GM08714 (cell line): Measurements from ENCODE around the gene TTC16.

Source experiments
- H3K4me3 ChIP-seq: fragments of 200-500 bp; sonication (Bioruptor generic); 2 replicates; pipeline ENCODE4 v1.5.1; 2014; ENCODE audit warnings: mild to moderate bottlenecking, low read length, inconsistent platforms
- ZNF274 ChIP-seq: IDR thresholded peaks from 2 replicates; pipeline ENCODE4 v1.6.1; 2012; ENCODE audit warnings: mild to moderate bottlenecking, low read depth, low read length

Gene TTC16

DNA sequence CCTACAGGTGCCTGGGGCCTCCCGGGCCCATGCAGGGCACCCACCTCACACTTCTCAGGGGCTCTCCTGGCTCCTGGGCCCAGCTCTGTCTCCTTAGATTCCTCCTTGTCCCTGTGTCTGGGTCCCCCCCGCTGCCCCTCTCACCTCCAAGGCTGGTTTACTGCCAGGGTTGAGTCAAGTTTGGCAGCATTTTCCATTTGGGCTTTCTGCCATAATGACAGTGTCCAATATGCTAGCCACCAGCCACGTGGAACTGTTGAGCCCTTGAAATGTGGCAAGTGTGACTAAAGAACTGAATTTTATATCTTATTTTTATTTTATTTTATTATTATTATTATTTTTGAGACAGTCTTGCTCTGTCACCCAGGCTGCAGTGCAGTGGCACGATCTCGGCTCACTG is 1.9 kb downstream of the TTC16 start:
- no peak for TF ChIP-seq ZNF274
- H3K4me3 ChIP-seq: no peak overlapping the region

DNA sequence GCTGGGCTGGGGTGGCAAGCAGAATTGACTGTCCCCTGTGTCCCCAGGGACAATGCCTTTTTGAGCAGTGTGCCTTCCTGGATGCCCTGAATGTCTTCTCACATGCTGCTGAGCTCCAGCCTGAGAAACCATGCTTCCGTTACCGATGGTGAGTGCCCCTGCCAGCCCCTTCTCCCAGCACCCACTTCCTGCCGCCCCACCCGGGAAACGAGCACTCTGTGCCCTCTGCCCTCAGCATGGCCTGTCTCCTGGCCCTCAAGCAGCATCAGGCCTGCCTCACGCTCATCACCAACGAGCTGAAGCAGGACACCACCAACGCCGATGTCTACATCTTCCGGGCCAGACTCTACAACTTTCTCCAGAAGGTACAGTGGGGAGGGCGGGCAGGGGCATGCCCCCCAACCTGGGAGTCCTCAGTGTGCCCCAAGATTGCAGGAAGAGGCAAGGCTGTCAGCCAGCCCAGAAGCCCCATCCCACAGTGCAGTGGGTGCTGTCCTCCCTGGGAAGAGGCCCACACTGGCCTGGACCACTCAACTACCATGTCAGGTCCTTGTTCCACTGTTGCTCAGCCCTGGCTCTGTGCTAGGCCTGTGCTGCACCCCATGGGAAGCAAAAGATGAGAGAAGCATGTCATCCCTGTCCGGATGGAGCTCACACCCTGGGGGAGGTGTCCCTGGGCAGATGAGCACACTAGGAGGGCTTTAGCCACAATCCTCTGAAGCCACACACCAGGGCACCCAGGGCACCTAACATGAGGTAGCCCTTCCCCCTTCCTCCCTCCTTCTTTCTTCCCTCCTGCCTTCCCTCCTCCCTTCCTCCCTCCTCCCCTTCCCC is 4.4 kb downstream of the TTC16 start:
- H3K4me3 ChIP-seq: no peak overlapping the region
- no peak for TF ChIP-seq ZNF274

DNA sequence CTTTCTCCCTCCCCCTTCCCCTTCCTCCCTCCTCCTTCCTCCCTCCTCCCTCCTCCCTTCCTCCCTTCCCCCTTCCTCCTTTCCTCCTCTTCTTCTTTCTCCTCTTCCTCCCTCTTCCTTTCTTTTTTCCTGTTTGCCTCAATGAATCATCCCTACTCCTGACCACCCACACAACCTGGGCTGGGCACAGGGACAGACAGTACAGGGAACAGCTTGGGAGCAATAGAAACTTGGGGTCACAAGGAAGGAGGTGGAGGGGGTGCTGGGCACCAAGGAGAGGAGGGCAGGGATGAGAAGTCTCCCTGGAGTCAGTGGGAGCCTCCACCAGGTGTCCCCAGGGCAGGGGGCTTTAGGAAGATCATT is 5.0 kb downstream of the TTC16 start:
- no peak for TF ChIP-seq ZNF274
- no peak overlapping the region for H3K4me3 ChIP-seq

DNA sequence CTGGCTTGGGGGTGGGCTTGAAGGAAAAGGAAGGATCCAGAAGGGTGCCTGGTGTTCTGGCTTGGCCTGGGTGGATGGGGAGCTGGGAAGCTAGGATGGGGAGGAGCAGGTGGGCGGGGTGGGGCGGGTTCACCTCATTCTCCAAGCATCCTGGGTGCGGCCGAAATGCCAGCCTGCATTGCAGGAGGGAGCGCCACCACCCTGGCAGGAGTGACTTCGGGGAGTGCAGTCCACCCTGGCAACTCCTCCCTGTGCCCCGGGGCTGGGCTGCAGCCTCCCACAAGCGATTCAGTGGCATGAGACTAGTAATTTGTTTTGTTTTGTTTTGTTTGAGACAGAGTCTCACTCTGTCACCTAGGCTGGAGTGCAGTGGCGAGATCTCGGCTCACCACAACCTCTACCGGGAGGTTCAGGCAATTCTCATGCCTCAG is 5.5 kb downstream of the TTC16 start:
- no peak for TF ChIP-seq ZNF274
- no peak overlapping the region for H3K4me3 ChIP-seq

DNA sequence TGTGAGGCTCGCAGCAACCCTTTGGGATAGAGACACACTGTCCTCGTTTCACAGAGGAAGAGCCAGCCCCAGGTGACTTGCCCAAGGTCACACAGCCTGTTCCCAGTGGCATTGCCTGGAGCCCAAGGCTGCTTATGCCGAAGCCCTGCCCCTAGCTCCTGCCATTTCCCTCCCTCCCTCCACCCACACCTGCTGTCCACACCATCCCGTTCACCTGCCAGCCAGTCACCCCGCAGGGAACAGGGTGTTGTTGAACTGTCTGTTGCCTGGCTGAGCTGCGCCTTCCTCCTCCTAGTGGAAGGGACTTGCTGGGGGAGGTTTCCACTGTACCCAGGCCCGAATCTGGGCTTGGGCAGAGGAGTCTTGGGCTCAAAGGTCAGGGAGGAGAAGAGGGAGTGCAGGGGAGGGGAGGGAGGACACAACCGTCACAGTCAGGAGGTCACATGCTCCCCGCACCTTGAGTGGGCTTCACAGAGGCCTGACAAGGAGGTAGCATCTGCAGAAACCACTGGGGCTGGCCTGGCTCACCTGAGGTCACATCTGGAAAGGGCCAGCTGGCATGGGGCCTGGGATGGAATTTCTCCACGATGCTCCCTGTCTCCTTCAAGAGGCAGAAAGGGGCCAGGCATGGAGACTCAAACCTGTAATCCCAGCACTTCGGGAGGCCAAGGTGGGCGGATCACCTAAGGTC is 6.3 kb downstream of the TTC16 start:
- no peak overlapping the region for H3K4me3 ChIP-seq
- no peak for TF ChIP-seq ZNF274

DNA sequence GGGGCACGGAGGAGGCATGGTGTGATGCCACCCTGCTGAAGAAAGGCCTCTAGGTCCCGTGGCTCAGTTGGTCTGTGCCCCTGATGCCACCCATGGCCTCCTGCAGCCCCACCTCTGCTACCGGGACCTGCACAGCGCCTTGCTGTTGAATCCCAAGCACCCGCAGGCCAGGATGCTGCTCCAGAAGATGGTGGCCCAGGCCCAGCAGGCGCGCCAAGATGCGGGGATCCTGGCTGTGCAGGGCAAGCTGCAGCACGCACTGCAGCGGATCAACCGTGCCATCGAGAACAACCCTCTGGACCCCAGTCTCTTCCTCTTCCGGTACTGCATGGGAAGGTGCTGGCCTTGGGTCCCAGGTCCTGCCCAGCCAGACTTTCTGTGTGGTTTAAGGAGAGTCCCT is 7.1 kb downstream of the TTC16 start:
- H3K4me3 ChIP-seq: no peak overlapping the region
- no peak for TF ChIP-seq ZNF274

DNA sequence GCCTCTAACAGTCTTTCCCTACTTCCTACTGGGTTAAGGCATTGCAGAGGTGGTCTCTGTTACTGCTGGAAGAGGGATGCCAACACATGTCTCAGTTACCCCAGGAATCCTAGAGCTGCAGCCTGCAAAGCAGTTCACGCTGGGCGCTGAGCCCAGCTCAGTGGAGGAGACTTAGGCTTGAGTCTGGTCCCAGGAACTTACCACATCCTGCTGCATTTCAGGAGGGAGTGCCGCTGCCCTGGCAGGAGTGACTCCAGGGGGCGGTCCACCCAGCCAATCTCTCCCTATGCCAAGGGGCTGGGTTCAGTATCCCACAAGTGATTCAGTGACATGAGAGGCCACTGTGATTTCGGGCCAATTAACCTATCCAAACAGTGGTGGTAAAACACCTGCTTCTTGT is 7.6 kb downstream of the TTC16 start:
- TF ChIP-seq ZNF274: no peak
- H3K4me3 ChIP-seq: no peak overlapping the region

DNA sequence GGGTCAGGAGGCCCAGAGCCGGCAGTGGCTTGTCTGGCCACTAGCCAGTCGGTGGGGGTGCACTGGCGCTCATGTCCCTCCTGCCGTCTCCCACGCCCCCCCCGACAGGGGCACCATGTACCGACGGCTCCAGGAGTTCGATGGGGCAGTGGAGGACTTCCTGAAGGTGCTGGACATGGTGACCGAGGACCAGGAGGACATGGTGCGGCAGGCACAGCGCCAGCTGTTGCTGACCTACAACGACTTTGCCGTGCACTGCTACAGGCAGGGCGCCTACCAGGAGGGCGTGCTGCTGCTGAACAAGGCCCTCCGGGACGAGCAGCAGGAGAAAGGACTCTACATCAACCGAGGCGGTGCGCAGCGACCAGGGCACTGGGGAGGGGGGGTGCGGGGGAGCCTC is 8.1 kb downstream of the TTC16 start:
- no peak overlapping the region for H3K4me3 ChIP-seq
- no peak for TF ChIP-seq ZNF274

DNA sequence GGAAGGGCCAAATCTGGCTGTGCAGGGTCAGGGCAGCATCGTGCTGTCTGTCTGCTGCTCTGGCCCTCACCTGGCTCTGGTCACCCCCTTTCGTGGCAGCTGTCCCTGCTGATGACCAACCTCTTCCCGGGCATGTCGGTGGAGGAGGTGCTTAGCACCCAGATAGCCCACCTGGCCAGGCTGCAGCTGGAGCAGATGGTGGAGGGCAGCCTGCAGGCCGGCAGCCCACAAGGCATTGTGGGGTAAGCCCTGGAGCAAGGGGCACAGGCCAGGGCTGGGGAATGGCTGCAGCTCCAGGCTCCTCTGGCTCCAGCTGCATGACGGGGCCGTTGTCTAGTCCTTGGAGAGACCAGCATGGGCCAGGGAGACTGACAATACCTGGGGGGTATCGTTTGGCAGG is 11.0 kb downstream of the TTC16 start:
- H3K4me3 ChIP-seq: no peak overlapping the region
- no peak for TF ChIP-seq ZNF274

DNA sequence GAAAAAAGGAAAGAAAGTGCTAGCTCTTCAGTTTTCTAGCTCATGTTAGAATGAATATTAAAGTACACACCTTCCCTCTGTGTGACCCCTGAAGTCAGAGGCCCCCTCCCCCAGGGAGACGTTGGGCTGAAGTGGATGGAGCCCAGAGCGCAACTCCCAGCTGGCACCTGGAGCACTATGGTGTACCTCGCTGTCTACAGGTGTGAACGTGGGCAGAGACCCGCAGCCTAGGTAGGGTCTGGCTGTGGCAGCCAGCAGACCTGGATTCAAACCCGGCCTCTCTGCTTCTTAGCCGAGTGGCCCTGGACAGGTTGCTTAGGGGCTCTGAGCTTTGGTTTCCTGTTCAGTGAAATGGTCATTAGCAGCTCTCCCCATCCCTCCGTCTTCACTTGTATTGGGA is 12.9 kb downstream of the TTC16 start:
- no peak overlapping the region for H3K4me3 ChIP-seq
- no peak for TF ChIP-seq ZNF274

DNA sequence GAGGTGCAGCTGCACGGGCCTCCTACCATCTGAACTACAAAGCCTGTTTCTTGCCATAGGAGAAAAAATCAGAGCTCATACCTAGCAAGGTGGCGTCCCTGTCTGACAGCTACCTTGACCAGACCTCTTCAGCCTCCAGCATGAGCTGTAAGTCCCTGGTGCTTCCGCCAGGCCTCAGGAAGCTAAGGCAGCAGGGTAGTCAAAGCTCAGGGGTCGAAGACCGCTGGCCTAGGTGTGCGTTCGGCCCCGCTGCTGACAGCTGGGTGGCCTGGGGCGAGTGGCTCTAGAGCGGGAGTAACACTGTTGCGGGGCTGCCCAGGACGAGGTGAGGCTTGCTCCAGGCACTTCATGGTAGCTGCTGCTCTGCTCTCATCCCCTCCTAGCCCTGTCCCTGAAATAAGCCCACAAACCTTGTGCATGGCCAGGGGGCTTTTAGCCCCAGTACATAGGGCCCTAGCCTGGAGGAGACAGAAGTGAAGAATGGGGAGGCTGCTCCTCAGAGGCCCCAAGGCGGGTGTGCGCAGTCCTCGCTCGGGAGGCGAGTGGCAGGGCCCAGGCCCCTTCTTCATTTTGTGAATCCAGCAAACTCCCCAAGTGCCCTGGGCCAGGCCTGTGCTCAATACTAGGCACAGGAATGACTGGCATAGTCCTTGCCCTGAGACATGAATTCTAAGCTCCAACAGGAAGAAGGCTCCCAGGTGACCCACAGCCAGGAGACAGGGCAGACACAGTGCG is 13.8 kb downstream of the TTC16 start:
- no peak for TF ChIP-seq ZNF274
- H3K4me3 ChIP-seq: no peak overlapping the region

DNA sequence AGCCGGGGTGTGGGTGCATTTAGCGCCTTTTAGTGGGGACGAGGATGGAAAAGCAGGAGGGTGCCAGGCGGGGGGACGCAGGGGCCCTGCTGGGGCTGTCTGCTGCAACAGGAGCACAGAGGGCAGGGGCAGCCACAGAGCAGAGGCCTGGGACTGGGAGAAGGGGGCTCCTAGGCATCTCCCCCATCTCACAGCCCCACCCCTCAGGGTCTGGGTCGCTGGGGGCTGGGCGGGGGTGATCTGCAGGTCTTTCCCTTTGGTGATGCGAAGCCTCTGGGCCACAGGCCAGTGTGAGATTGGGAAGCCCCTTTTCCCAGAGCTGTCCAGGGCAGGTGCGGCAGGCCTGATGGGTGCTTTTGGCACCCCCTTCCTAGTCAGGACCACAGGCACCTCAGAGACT is 14.4 kb downstream of the TTC16 start:
- no peak for TF ChIP-seq ZNF274

DNA sequence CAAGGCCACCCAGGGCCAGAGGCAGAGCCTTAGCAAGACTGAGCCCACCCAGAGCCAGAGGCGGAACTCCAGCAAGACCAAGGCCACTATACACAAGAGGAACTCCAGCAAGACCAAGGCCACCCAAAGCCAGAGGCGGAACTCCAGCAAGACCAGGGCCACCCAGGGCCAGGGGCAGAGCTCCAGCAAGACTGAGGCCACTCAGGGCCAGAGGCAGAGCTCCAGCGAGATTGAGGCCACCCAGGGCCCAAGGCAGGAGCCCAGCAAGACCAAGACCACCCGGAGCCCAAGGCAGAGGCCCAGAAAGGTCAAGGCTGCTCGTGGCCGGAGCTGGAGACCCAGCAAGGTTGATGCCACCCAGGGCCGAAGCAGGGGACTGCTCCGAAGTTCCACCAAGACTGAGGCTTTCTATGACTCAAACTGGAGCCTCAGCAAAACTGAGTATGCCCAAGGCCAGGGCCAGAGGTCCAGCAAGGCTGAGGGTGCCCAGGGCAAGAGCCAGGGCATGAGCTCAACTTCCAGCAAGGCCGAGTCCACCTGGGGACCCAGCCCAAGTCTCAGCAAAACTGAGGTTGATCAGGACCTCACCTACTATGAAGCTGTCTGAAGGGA is 15.0 kb downstream of the TTC16 start:
- no peak overlapping the region for H3K4me3 ChIP-seq
- no peak for TF ChIP-seq ZNF274

More for the DNA sequence above, 14.4 kb downstream of the TTC16 start:
- no peak overlapping the region for H3K4me3 ChIP-seq

DNA sequence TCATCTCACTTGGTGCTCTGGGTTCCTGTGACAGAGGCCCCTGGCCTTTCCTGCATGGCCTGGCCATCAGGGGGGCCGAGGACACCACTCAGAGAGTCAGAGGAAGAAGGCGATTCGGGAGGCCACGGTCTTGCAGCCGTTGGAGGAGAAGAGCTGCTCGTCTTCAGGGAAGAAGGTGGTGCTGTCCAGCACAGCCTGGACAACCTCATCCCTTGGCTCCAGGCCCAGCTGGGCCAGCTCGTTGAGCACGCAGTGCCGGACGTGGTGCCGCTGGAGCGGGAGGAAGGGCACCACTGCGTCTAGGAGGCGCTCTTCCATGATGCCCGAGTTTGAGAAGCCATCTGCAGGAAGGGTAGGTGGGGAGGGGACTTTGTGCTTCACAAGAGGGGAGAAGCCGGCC is 16.1 kb downstream of the TTC16 start:
- no peak for TF ChIP-seq ZNF274
- no peak overlapping the region for H3K4me3 ChIP-seq
